Neural progenitor cell (in vitro differentiated cells): Measurements from ENCODE around the gene KAZALD1. TPM values are rescaled to one million over a fixed set of nuclear protein-coding genes. Genes with fewer than 3 reads are reported as not detected.
"Not testable (repeated sequence)": the region's sequence is repeated elsewhere in the genome, so short reads cannot be mapped to it uniquely, and the experiment has no call there.

Source experiments
- DNase-seq: peaks from one replicate; pipeline ENCODE4 v3.0.0-alpha.2; 2016; ENCODE audit warnings: low spot score
- H2AFZ ChIP-seq: fragments of 200-600 bp; sonication (generic); replicated peaks from 2 replicates; pipeline ENCODE4 v1.6.1; 2016; ENCODE audit warnings: antibody characterized with exemption
- H3F3A ChIP-seq: fragments of 200-600 bp; sonication (generic); 2 replicates; pipeline ENCODE4 v1.6.1; 2016; ENCODE audit warnings: antibody characterized with exemption, low read depth
- H3K27ac ChIP-seq: fragments of 200-600 bp; sonication (generic); 2 replicates; pipeline ENCODE4 v1.5.1; 2016; ENCODE audit warnings: mild to moderate bottlenecking
- H3K27me3 ChIP-seq: fragments of 200-600 bp; sonication (generic); 2 replicates; pipeline ENCODE4 v1.6.1; 2016; ENCODE audit warnings: mild to moderate bottlenecking, moderate library complexity
- H3K36me3 ChIP-seq: fragments of 200-600 bp; sonication (generic); 2 replicates; pipeline ENCODE4 v1.5.1; 2016
- H3K4me1 ChIP-seq: fragments of 200-600 bp; sonication (generic); 2 replicates; pipeline ENCODE4 v1.6.1; 2016; ENCODE audit warnings: mixed run types
- H3K4me2 ChIP-seq: fragments of 200-600 bp; sonication (generic); 2 replicates; pipeline ENCODE4 v1.6.1; 2016
- H3K4me3 ChIP-seq: fragments of 200-600 bp; sonication (generic); 2 replicates; pipeline ENCODE4 v1.5.1; 2016
- H3K79me2 ChIP-seq: fragments of 200-600 bp; sonication (generic); 2 replicates; pipeline ENCODE4 v1.6.1; 2016; ENCODE audit warnings: low read depth
- H3K9ac ChIP-seq: fragments of 200-600 bp; sonication (generic); 2 replicates; pipeline ENCODE4 v1.6.1; 2016
- H3K9me3 ChIP-seq: fragments of 200-600 bp; sonication (generic); 2 replicates; pipeline ENCODE4 v1.5.1; 2016; ENCODE audit warnings: low read depth
- H4K20me1 ChIP-seq: fragments of 200-600 bp; sonication (generic); 2 replicates; pipeline ENCODE4 v1.6.1; 2016; ENCODE audit warnings: low read depth
- H3K27ac Mint-ChIP-seq: 3 replicates; pipeline ENCODE4 v1.8.0; 2021; ENCODE audit warnings: mixed read lengths
- H3K27me3 Mint-ChIP-seq: 2 replicates; pipeline ENCODE4 v1.8.0; 2022; ENCODE audit warnings: low read depth, mild to moderate bottlenecking, inconsistent platforms, moderate library complexity, mixed read lengths; ENCODE audit not compliant: insufficient read depth
- H3K36me3 Mint-ChIP-seq: 3 replicates; pipeline ENCODE4 v1.8.0; 2021; ENCODE audit warnings: mixed read lengths
- H3K4me1 Mint-ChIP-seq: 3 replicates; pipeline ENCODE4 v1.8.0; 2021; ENCODE audit warnings: mixed read lengths
- H3K4me3 Mint-ChIP-seq: 3 replicates; pipeline ENCODE4 v1.8.0; 2021; ENCODE audit warnings: mild to moderate bottlenecking, moderate library complexity, mixed read lengths
- H3K9me3 Mint-ChIP-seq: 3 replicates; pipeline ENCODE4 v1.8.0; 2020; ENCODE audit warnings: mixed read lengths
- CTCF ChIP-seq: fragments of 200-600 bp; sonication (generic); IDR thresholded peaks from 2 replicates; pipeline ENCODE4 v1.5.1; 2017; ENCODE audit warnings: antibody characterized with exemption, mild to moderate bottlenecking
- EZH2 ChIP-seq: fragments of 200-600 bp; sonication (generic); IDR thresholded peaks from 2 replicates; pipeline ENCODE4 v1.6.1; 2017; ENCODE audit warnings: antibody characterized with exemption, mild to moderate bottlenecking, moderate library complexity
- EZH2phosphoT487 ChIP-seq: fragments of 200-600 bp; sonication (generic); IDR thresholded peaks from 2 replicates; pipeline ENCODE4 v1.6.1; 2017; ENCODE audit warnings: antibody characterized with exemption
- total RNA-seq: library from RNA; depleted of rRNA; stranded (reverse); fragments of >200 nt; gene quantifications from 2 replicates; pipeline ENCODE4 v1.2.3, GENCODE V29; 2015; ENCODE audit warnings: low replicate concordance

The KAZALD1 gene
- total RNA-seq, 1 donor from 2014 or later: 0.77 TPM

- H3K36me3 ChIP-seq: no peaks in the 10 kb centered on the region
- H3K9me3 ChIP-seq: no peaks in the 10 kb centered on the region
- Mint-ChIP-seq H3K36me3 (no peaks in the 10 kb centered on the region), H3K4me1 (peaks cover 44% of the 10 kb centered on the region), H3K27ac (no peak overlapping the region), H3K27me3 (peaks cover 23% of the 10 kb centered on the region), H3K9me3 (no peaks in the 10 kb centered on the region), H3K4me3 (no peak overlapping the region)
- peaks cover 40% of the 10 kb centered on the region for H3K4me1 ChIP-seq
- H3K4me2 ChIP-seq: no peak overlapping the region
- H3K27me3 ChIP-seq: peaks cover 97% of the 10 kb centered on the region
- H2AFZ ChIP-seq: no peak overlapping the region
- DNase-seq: no peak
- H3K9ac ChIP-seq: no peak overlapping the region
- H3K79me2 ChIP-seq: no peaks in the 10 kb centered on the region
- no peak overlapping the region for H3K27ac ChIP-seq
- H3K4me3 ChIP-seq: no peak overlapping the region
- TF ChIP-seq CTCF (no peak), EZH2phosphoT487 (no peak), EZH2 (no peak)
- H4K20me1 ChIP-seq: peaks cover 22% of the 10 kb centered on the region
- peaks cover 13% of the 10 kb centered on the region for H3F3A ChIP-seq
These were observed 28.5 kb upstream of the KAZALD1 start for GRCh38 chr10:101033276-101033675.

GRCh38 chr10:101034404-101034803 lies 27.4 kb upstream of the KAZALD1 start:
- not testable (repeated sequence) for H3K4me3 ChIP-seq, H3K4me3 Mint-ChIP-seq, H3K27ac Mint-ChIP-seq, H3K79me2 ChIP-seq, H3K9me3 Mint-ChIP-seq, H2AFZ ChIP-seq, H3K9ac ChIP-seq, H3K27ac ChIP-seq, DNase-seq, H3K4me2 ChIP-seq, H3K36me3 ChIP-seq, H3K36me3 Mint-ChIP-seq, H3K9me3 ChIP-seq
- H3F3A ChIP-seq: peaks cover 13% of the 10 kb centered on the region
- H3K27me3 ChIP-seq: peaks cover 99% of the 10 kb centered on the region
- peaks cover 32% of the 10 kb centered on the region for H3K4me1 ChIP-seq
- Mint-ChIP-seq H3K27me3 (peaks cover 23% of the 10 kb centered on the region), H3K4me1 (peaks cover 37% of the 10 kb centered on the region)
- peaks cover 22% of the 10 kb centered on the region for H4K20me1 ChIP-seq

GRCh38 chr10:101035314-101035713 lies 26.5 kb upstream of the KAZALD1 start:
- peaks cover 99% of the 10 kb centered on the region for H3K27me3 ChIP-seq

More at GRCh38 chr10:101035314-101035713, 26.5 kb upstream of the KAZALD1 start:
- Mint-ChIP-seq H3K9me3 (no peaks in the 10 kb centered on the region), H3K4me3 (no peak overlapping the region), H3K4me1 (peaks cover 34% of the 10 kb centered on the region), H3K27ac (no peak overlapping the region), H3K27me3 (peaks cover 23% of the 10 kb centered on the region), H3K36me3 (no peaks in the 10 kb centered on the region)
- Histone ChIP-seq H3K79me2 (no peaks in the 10 kb centered on the region), H3K9me3 (no peaks in the 10 kb centered on the region), H3K4me3 (no peak overlapping the region), H3K36me3 (no peaks in the 10 kb centered on the region), H2AFZ (no peak overlapping the region), H3K9ac (no peak overlapping the region), H3K4me2 (no peak overlapping the region), H3K27ac (no peak overlapping the region), H3K4me1 (peaks cover 23% of the 10 kb centered on the region), H4K20me1 (peaks cover 22% of the 10 kb centered on the region), H3F3A (peaks cover 8% of the 10 kb centered on the region)
- TF ChIP-seq CTCF: no peak
- TF ChIP-seq EZH2: no peak
- no peak for DNase-seq
